Lung (tissue), 12 donors: ENCODE data around the gene MEF2D. TPM values are rescaled to one million over a fixed set of nuclear protein-coding genes. Genes with fewer than 3 reads are reported as not detected.

ENCODE experiments used
- ATAC-seq: fragments of 200-7000 bp; cut with Tn5 transposase; one replicate; pipeline ENCODE4 v1.9.1; 2020; ENCODE audit warnings: moderate number of reproducible peaks; ENCODE audit not compliant: insufficient read depth, low FRiP score
- DNase-seq, 3 donors: peaks; one replicate each; pipeline ENCODE4 v3.0.0-alpha.2; 2013 to 2017
- H3K27ac ChIP-seq, 2 donors: one replicate each; pipeline ENCODE4 v1.5.1; 2013; ENCODE audit warnings: mild to moderate bottlenecking in 2 of 2, moderate library complexity in 2 of 2, control low read depth in 1 of 2, inconsistent platforms in 1 of 2, low read depth in 1 of 2, low read length in 1 of 2
- H3K27me3 ChIP-seq, 3 donors: one replicate each; pipeline ENCODE4 v1.5.1; 2013; ENCODE audit warnings: low read length in 2 of 3; ENCODE audit not compliant: control insufficient read depth in 3 of 3, insufficient read depth in 3 of 3
- H3K36me3 ChIP-seq, 4 donors: one replicate each; pipeline ENCODE4 v1.5.1; 2013; ENCODE audit warnings: low read length in 4 of 4, mild to moderate bottlenecking in 1 of 4, moderate library complexity in 1 of 4; ENCODE audit not compliant: control insufficient read depth in 4 of 4, insufficient read depth in 4 of 4
- H3K4me1 ChIP-seq, 5 donors: one replicate each; pipeline ENCODE4 v1.5.1; 2013; ENCODE audit warnings: low read length in 5 of 5, mild to moderate bottlenecking in 2 of 5, moderate library complexity in 1 of 5; ENCODE audit not compliant: control insufficient read depth in 5 of 5, insufficient read depth in 5 of 5
- H3K4me3 ChIP-seq: one replicate; pipeline ENCODE4 v1.5.1; 2013; ENCODE audit warnings: mild to moderate bottlenecking, control low read depth, moderate library complexity
- H3K9ac ChIP-seq, 2 donors: one replicate each; pipeline ENCODE4 v1.5.1; 2013; ENCODE audit warnings: low read length in 2 of 2, control low read depth in 1 of 2; ENCODE audit not compliant: insufficient read depth in 1 of 2
- H3K9me3 ChIP-seq, 4 donors: one replicate each; pipeline ENCODE4 v1.5.1; 2013; ENCODE audit warnings: low read length in 3 of 4, mild to moderate bottlenecking in 1 of 4, moderate library complexity in 1 of 4; ENCODE audit not compliant: control insufficient read depth in 4 of 4, insufficient read depth in 3 of 4
- WGBS, 2 donors: extraction: QIAGEN DNeasy Blood & Tissue Kit; methylation state at CpG; one replicate each; pipeline ENCODE4 v1.1.7; 2013; 5-methylcytosine and 5-hydroxymethylcytosine counted together
- polyA plus RNA-seq, 2 donors: library from polyadenylated mRNA; stranded (reverse); fragments of 200-250 nt; gene quantifications; one replicate each; pipeline ENCODE4 v1.2.1, GENCODE V29; 2013
- total RNA-seq, 2 donors: library from RNA; depleted of rRNA in 1 of 2; stranded (reverse); fragments of >200 nt in 1 of 2; gene quantifications; one replicate each; pipeline ENCODE4 v1.2.1, GENCODE V29; 2014 to 2021
- TF ChIP-seq, protein P1 (sequence below): IDR thresholded peaks from 2 replicates; pipeline ENCODE4 v1.5.1; 2012; ENCODE audit warnings: mild to moderate bottlenecking; ENCODE audit errors: control extremely low read depth, extremely low read depth
- donor health status: control.
- donor health status: control.
- donor health status: Bipolar disorder and iron deficiency.
- donor health status: healthy.
- donor health status: DM: yes; HTN: yes; CAD: no.

MEF2D gene
- total and polyA plus RNA-seq, 4 donors = 23.0 to 52.5 (median 23.1) TPM

DNA sequence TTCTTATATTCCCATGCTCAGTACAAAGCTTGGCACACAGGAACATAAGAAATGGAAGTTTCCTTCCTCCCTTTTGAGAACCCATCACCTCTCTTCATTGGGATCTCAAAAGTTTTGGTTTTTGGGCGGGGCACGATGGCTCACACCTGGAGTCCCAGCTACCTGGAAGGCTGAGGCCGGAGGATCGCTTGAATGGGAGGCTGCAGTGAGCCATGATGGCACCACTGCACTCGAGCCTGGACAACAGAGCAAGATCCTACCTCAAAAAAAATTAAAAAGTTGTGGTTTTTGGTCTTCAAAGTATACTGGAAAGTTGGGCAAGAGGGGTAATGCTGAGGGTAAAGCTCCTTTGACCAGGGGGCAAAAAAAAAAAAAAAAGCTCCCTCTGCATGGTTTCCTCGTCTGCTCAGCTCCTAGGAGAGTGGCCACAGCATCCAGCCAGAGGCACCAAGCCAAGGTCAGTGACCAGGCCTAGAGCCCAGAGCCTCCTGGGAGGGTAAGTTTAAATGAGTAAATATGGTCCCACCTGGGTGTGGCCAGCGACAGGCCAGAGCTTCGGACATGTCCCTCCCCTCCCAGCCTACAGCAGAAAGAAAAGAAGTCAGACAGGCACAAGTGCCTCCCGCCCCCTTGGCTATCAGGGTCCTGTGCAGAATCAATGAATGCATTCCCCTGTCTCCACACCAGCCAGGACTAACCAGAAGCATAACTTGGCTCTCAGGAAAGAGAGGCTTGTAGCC lies 5.0 kb downstream of the MEF2D start:
- Histone ChIP-seq H3K27ac (peak overlapping the region; percentile 2 to 69), H3K9ac (no peak overlapping the region)

DNA sequence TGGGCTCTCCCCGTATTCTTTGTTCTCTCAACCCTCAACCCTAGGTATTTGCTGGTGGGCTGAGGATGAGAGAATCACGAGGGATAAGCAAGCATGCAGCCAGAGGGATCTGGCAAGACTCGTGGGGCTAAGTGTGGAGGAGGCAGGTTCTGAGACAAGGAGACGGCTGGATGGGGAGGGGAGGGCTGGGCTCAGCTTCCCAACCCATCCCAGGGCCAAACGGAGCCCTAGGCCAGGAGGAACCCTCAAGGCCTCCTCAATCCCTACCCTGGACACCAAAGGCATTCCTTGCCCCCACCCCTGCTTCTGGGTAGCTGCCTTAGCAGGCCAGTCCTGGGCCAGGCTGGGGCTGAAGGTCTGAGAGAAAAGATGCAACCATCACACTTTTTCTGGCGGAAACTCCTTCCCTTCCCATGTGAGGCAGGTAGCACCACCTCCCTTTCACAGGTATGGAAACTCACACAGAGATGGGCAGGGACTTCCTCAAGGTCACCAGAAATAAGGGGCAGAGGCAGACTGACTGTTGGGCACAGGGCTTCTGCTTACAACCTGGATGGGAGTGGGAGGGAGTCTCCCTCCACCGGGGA lies 6.2 kb downstream of the MEF2D start:
- peak overlapping the region; percentile 11 to 33 for H3K27ac ChIP-seq
- H3K4me1 ChIP-seq = peaks cover 50 to 90% (median 59%) of the 10 kb centered on the region in 5 donors
- WGBS, 2 donors = 48 to 63% methylated on average over 7 of the region's 7 CpGs
- no peak overlapping the region for H3K9ac ChIP-seq
- peaks cover 0 to 5% (median 4%) of the 10 kb centered on the region in 4 donors for H3K36me3 ChIP-seq
- no peak for DNase-seq
- H3K9me3 ChIP-seq = no peaks in the 10 kb centered on the region
- TF ChIP-seq, protein P1, sequence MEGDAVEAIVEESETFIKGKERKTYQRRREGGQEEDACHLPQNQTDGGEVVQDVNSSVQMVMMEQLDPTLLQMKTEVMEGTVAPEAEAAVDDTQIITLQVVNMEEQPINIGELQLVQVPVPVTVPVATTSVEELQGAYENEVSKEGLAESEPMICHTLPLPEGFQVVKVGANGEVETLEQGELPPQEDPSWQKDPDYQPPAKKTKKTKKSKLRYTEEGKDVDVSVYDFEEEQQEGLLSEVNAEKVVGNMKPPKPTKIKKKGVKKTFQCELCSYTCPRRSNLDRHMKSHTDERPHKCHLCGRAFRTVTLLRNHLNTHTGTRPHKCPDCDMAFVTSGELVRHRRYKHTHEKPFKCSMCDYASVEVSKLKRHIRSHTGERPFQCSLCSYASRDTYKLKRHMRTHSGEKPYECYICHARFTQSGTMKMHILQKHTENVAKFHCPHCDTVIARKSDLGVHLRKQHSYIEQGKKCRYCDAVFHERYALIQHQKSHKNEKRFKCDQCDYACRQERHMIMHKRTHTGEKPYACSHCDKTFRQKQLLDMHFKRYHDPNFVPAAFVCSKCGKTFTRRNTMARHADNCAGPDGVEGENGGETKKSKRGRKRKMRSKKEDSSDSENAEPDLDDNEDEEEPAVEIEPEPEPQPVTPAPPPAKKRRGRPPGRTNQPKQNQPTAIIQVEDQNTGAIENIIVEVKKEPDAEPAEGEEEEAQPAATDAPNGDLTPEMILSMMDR = no peak
- no peaks in the 10 kb centered on the region for H3K27me3 ChIP-seq
- ATAC-seq = no peak
- H3K4me3 ChIP-seq = no peak overlapping the region

More for the DNA sequence above, 5.0 kb downstream of the MEF2D start:
- TF ChIP-seq, protein P1 = no peak
- no peak for ATAC-seq
- WGBS, 2 donors = 64 to 65% methylated on average over 9 of the region's 9 CpGs
- Histone ChIP-seq H3K27me3 (no peaks in the 10 kb centered on the region), H3K4me3 (no peak overlapping the region), H3K4me1 (peaks cover 47 to 78% (median 58%) of the 10 kb centered on the region in 5 donors), H3K9me3 (no peaks in the 10 kb centered on the region), H3K36me3 (peaks cover 0 to 9% (median 5%) of the 10 kb centered on the region in 4 donors)
- DNase-seq = no peak

DNA sequence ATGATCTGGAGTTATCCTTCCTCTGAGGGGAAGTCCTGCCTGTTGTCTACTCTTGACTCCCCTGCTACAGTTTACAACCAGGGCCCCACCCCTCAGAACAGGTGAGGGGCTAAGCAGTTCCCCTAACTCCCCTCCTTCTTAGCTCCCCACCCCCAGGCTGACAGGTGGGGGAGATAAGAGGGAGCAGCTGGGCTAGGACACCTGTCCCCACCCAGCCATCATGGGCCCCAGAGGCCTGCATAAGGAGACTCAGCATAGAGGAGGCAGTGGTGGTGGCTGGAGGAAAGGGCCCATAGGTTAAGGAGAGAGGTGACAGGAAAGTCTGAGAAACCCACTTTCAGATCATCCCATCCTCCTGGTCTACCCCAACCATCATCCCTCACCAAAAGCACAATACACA lies 6.8 kb downstream of the MEF2D start:
- Histone ChIP-seq H3K36me3 (peaks cover 0 to 5% (median 4%) of the 10 kb centered on the region in 4 donors), H3K4me3 (no peak overlapping the region), H3K27me3 (no peaks in the 10 kb centered on the region), H3K9ac (no peak overlapping the region), H3K4me1 (peaks cover 48 to 91% (median 59%) of the 10 kb centered on the region in 5 donors), H3K27ac (no peak overlapping the region), H3K9me3 (no peaks in the 10 kb centered on the region)
- TF ChIP-seq, protein P1 = no peak
- ATAC-seq (no peak), DNase-seq (no peak)
